ENCODE measurements around the gene MKKS.

MKKS gene

GRCh38 chr20:10433623-10434466 lies at the start of gene MKKS:
Gene MKKS, minus strand, starts transcription at chr20:10434222. Its CDS starts 20,708 bp downstream, at chr20:10413514.
- DNase-seq (ENCODE audit: low spot score) = peak; percentile 88

GRCh38 chr20:10483691-10484090 lies 49.7 kb upstream of the MKKS start:
- no peak for DNase-seq (ENCODE audit: low spot score)

- no peak for DNase-seq (ENCODE audit: low spot score)
Measured at GRCh38 chr20:10481676-10482075, 47.7 kb upstream of the MKKS start.

GRCh38 chr20:10478930-10479329 lies 44.9 kb upstream of the MKKS start:
- no peak for DNase-seq (ENCODE audit: low spot score)

GRCh38 chr20:10478205-10478604 lies 44.2 kb upstream of the MKKS start:
- DNase-seq (ENCODE audit: low spot score) = no peak

- peak; percentile 31 for DNase-seq (ENCODE audit: low spot score)
Measured at GRCh38 chr20:10476319-10476724, 42.3 kb upstream of the MKKS start.

- DNase-seq (ENCODE audit: low spot score) = no peak
Measured at GRCh38 chr20:10475225-10475624, 41.2 kb upstream of the MKKS start.

GRCh38 chr20:10474606-10475184 lies 40.7 kb upstream of the MKKS start:
- no peak for DNase-seq (ENCODE audit: low spot score)

- DNase-seq (ENCODE audit: low spot score) = no peak
Measured at GRCh38 chr20:10472871-10473270, 38.8 kb upstream of the MKKS start.

GRCh38 chr20:10470276-10470675 lies 36.3 kb upstream of the MKKS start:
- no peak for DNase-seq (ENCODE audit: low spot score)

- DNase-seq (ENCODE audit: low spot score) = no peak
Measured at GRCh38 chr20:10469599-10469998, 35.6 kb upstream of the MKKS start.

GRCh38 chr20:10469056-10469455 lies 35.0 kb upstream of the MKKS start:
- no peak for DNase-seq (ENCODE audit: low spot score)

- no peak for DNase-seq (ENCODE audit: low spot score)
Measured at GRCh38 chr20:10468340-10468845, 34.4 kb upstream of the MKKS start.

- no peak for DNase-seq (ENCODE audit: low spot score)
Measured at GRCh38 chr20:10467681-10468339, 33.8 kb upstream of the MKKS start.

- DNase-seq (ENCODE audit: low spot score) = no peak
Measured at GRCh38 chr20:10466855-10467254, 32.8 kb upstream of the MKKS start.

- DNase-seq (ENCODE audit: low spot score) = no peak
Measured at GRCh38 chr20:10466325-10466724, 32.3 kb upstream of the MKKS start.

GRCh38 chr20:10465135-10465534 lies 31.1 kb upstream of the MKKS start:
- no peak for DNase-seq (ENCODE audit: low spot score)

- no peak for DNase-seq (ENCODE audit: low spot score)
Measured at GRCh38 chr20:10463622-10464021, 29.6 kb upstream of the MKKS start.

GRCh38 chr20:10462516-10462915 lies 28.5 kb upstream of the MKKS start:
- DNase-seq (ENCODE audit: low spot score) = no peak

GRCh38 chr20:10461495-10461894 lies 27.5 kb upstream of the MKKS start:
- DNase-seq (ENCODE audit: low spot score) = no peak

GRCh38 chr20:10454151-10454750 lies 20.2 kb upstream of the MKKS start:
- no peak for DNase-seq (ENCODE audit: low spot score)

GRCh38 chr20:10453241-10453640 lies 19.2 kb upstream of the MKKS start:
- peak; percentile 16 for DNase-seq (ENCODE audit: low spot score)
